ENCODE data around the gene NRSN2. TPM values are rescaled to one million over a fixed set of nuclear protein-coding genes. Genes with fewer than 3 reads are reported as not detected.

Gene NRSN2
- total and polyA plus RNA-seq, 2 donors (not counting 1 experiment from before 2014, with no cell fraction given): 5.0 to 8.6 TPM

DNA sequence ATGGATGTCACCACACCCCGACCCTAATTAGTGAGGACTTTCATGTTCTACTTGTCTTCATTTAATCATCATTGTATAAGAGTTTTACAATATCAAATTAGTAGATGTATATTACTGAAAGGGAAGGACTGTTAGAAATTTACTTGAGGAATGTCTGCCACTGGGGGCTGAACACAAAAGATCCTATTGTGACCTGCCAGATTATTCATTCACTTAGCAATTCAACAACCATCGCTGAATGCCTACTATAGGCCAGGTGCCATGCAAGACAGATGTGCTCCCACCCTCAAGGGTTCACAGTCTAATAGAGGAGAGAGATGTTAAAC lies 53.2 kb downstream of the NRSN2 start:
- Histone ChIP-seq H3K79me2 (ENCODE audit: control insufficient read depth, insufficient read depth, low read length) (no peaks in the 10 kb centered on the region), H4K20me1 (ENCODE audit: control insufficient read depth, insufficient read depth, low read length, poor library complexity, severe bottlenecking) (no peaks in the 10 kb centered on the region), H2AFZ (ENCODE audit: insufficient read depth, low read depth, low read length, poor library complexity, severe bottlenecking) (no peak overlapping the region), H3K36me3 (replicated peaks in 1 of 2; ENCODE audit: control extremely low read depth in 1 of 2, control insufficient read depth in 1 of 2, extremely low read depth in 1 of 2, insufficient read depth in 2 of 2, low read length in 1 of 2) (peaks cover 7 to 29% of the 10 kb centered on the region in 2 experiments), H3K4me1 (ENCODE audit: control insufficient read depth in 2 of 2, insufficient read depth in 2 of 2, low read length in 2 of 2) (peaks cover 15 to 16% of the 10 kb centered on the region in 2 donors), H3K27me3 (replicated peaks in 1 of 4; ENCODE audit: control extremely low read depth in 1 of 4, control insufficient read depth in 3 of 4, insufficient read depth in 4 of 4, low read length in 3 of 4) (no peaks in the 10 kb centered on the region), H3K27ac (ENCODE audit: low read length in 2 of 2) (no peak overlapping the region), H3K4me3 (ENCODE audit: control extremely low read depth in 1 of 5, extremely low read depth in 1 of 5, insufficient read depth in 1 of 5, low read depth in 2 of 5, low read length in 4 of 5) (no peak overlapping the region), H3K9me3 (ENCODE audit: control extremely low read depth in 1 of 3, control insufficient read depth in 2 of 3, insufficient read depth in 1 of 3, low read length in 2 of 3) (peaks cover 0 to 5% (median 4%) of the 10 kb centered on the region in 3 donors), H3K4me2 (replicated peaks; ENCODE audit: low read depth, low read length, poor library complexity, severe bottlenecking) (no peak overlapping the region), H3K9ac (ENCODE audit: low read length) (no peak overlapping the region)
- Mint-ChIP-seq H3K27me3 (no peaks in the 10 kb centered on the region), H3K4me3 (no peak overlapping the region), H3K27ac (no peak overlapping the region), H3K4me1 (peaks cover 14% of the 10 kb centered on the region), H3K9me3 (ENCODE audit: insufficient read depth) (no peaks in the 10 kb centered on the region)
- DNase-seq (no peak), ATAC-seq (ENCODE audit: low read depth) (no peak)
- ChIA-PET POLR2A (no interaction called here), CTCF (no interaction called here)
- intact Hi-C loops (cut with micrococcal nuclease): no loop called here
- TF ChIP-seq, protein P1, sequence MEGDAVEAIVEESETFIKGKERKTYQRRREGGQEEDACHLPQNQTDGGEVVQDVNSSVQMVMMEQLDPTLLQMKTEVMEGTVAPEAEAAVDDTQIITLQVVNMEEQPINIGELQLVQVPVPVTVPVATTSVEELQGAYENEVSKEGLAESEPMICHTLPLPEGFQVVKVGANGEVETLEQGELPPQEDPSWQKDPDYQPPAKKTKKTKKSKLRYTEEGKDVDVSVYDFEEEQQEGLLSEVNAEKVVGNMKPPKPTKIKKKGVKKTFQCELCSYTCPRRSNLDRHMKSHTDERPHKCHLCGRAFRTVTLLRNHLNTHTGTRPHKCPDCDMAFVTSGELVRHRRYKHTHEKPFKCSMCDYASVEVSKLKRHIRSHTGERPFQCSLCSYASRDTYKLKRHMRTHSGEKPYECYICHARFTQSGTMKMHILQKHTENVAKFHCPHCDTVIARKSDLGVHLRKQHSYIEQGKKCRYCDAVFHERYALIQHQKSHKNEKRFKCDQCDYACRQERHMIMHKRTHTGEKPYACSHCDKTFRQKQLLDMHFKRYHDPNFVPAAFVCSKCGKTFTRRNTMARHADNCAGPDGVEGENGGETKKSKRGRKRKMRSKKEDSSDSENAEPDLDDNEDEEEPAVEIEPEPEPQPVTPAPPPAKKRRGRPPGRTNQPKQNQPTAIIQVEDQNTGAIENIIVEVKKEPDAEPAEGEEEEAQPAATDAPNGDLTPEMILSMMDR (IDR thresholded peaks at IDR 0.05): no peak
- no peak for TF ChIP-seq EZH2 (IDR thresholded peaks at IDR 0.05; ENCODE audit: borderline replicate concordance, insufficient read depth, low read depth, low read length, poor library complexity, severe bottlenecking)
- no CpG with 5 or more reads among the region's 2 CpGs for WGBS (ENCODE audit: insufficient coverage)

DNA sequence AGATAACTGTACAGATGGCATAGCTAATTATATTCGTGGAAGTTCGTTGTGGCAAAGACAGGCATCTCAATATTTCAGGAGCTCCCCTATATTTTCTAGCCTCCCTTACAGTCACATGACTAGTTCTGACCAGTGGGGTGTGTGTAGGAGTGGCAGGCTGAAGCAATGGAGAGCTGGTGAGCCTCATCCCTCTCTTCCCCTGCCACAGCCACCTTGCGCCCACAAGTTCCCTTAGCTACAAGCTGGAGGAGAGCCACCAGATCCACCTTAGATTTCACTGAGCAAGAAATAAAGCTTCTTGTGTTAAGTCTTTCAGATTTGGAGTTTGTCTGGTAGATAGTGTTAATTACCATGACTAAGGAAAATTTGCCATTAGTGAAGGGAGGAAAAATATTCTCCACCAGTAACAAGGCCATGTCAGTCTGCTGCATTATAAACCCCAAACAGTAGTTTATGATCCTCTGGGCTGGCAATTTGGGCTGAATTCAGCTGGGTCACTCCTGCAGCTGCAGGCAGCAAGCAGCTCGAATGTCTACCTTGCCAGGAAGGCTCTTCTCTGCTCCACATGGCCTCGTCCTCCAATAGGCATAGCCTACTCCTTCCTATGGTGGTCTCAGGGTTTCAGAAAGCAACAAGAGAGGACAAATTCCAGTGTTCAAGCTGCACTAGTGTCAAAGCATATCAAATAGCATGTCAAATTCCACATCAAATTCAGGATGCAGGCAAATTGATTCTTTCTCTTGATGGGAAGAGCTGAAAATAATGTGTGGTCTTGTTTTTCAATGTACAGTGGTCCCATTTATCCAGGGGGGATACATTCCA lies 53.8 kb downstream of the NRSN2 start:
- Histone ChIP-seq H3K79me2 (ENCODE audit: control insufficient read depth, insufficient read depth, low read length) (no peaks in the 10 kb centered on the region), H2AFZ (ENCODE audit: insufficient read depth, low read depth, low read length, poor library complexity, severe bottlenecking) (no peak overlapping the region), H3K27me3 (replicated peaks in 1 of 4; ENCODE audit: control extremely low read depth in 1 of 4, control insufficient read depth in 3 of 4, insufficient read depth in 4 of 4, low read length in 3 of 4) (no peaks in the 10 kb centered on the region), H3K4me3 (ENCODE audit: control extremely low read depth in 1 of 5, extremely low read depth in 1 of 5, insufficient read depth in 1 of 5, low read depth in 2 of 5, low read length in 4 of 5) (no peak overlapping the region), H3K36me3 (replicated peaks in 1 of 2; ENCODE audit: control extremely low read depth in 1 of 2, control insufficient read depth in 1 of 2, extremely low read depth in 1 of 2, insufficient read depth in 2 of 2, low read length in 1 of 2) (peaks cover 5 to 24% of the 10 kb centered on the region in 2 experiments), H3K4me2 (replicated peaks; ENCODE audit: low read depth, low read length, poor library complexity, severe bottlenecking) (no peak overlapping the region), H4K20me1 (ENCODE audit: control insufficient read depth, insufficient read depth, low read length, poor library complexity, severe bottlenecking) (no peaks in the 10 kb centered on the region), H3K4me1 (ENCODE audit: control insufficient read depth in 2 of 2, insufficient read depth in 2 of 2, low read length in 2 of 2) (peaks cover 15 to 16% of the 10 kb centered on the region in 2 donors), H3K9ac (ENCODE audit: low read length) (no peak overlapping the region), H3K9me3 (ENCODE audit: control extremely low read depth in 1 of 3, control insufficient read depth in 2 of 3, insufficient read depth in 1 of 3, low read length in 2 of 3) (peaks cover 0 to 5% (median 4%) of the 10 kb centered on the region in 3 donors), H3K27ac (ENCODE audit: low read length in 2 of 2) (no peak overlapping the region)
- DNase-seq (no peak), ATAC-seq (ENCODE audit: low read depth) (no peak)
- H3K4me1 Mint-ChIP-seq: peaks cover 14% of the 10 kb centered on the region
- no peak overlapping the region for H3K27ac Mint-ChIP-seq
- ChIA-PET POLR2A (interaction anchor here (0.6 kb wide), 2 partner anchors 103 to 926 kb away, joined by 3 read pairs; partner anchors contain the start of gene ZCCHC3), CTCF (interaction anchor here (0.6 to 1.0 kb wide), 2 partner anchors 18 to 156 kb away, joined by 3 read pairs; no protein-coding TSS in a partner anchor)
- WGBS (ENCODE audit: insufficient coverage): 93% methylated on average over 2 of the region's 5 CpGs
- no peaks in the 10 kb centered on the region for H3K27me3 Mint-ChIP-seq
- no peaks in the 10 kb centered on the region for H3K9me3 Mint-ChIP-seq (ENCODE audit: insufficient read depth)
- TF ChIP-seq, protein P1 (IDR thresholded peaks at IDR 0.05): no peak
- TF ChIP-seq EZH2 (IDR thresholded peaks at IDR 0.05; ENCODE audit: borderline replicate concordance, insufficient read depth, low read depth, low read length, poor library complexity, severe bottlenecking): no peak
- intact Hi-C loops (cut with micrococcal nuclease): no loop called here
- no peak overlapping the region for H3K4me3 Mint-ChIP-seq
